ENCODE data around the gene EIF4EBP2. TPM values are rescaled to one million over a fixed set of nuclear protein-coding genes. Genes with fewer than 3 reads are reported as not detected.

EIF4EBP2 gene
- total RNA-seq, 1 experiment from 2014 or later, result 36.7 TPM

- peak; percentile 53 for TF ChIP-seq TCF7L2 (IDR thresholded peaks at IDR 0.05; ENCODE audit: borderline replicate concordance, extremely low read depth, insufficient read depth, insufficient read length)
- peak; percentile 74; the same call in 1 of the 2 replicates for TF ChIP-seq CBX3 (IDR thresholded peaks at IDR 0.05; ENCODE audit: low read depth)
- no peak for TF ChIP-seq SRF (IDR thresholded peaks at IDR 0.05; ENCODE audit: low read depth)
These were observed 25.8 kb upstream of the EIF4EBP2 start (continued) for GRCh38 chr10:70378122-70378521.

GRCh38 chr10:70379581-70380176 lies 24.3 kb upstream of the EIF4EBP2 start:
- intact Hi-C loops (cut with micrococcal nuclease), result no loop called here
- no peak overlapping the region for H3K27ac ChIP-seq (ENCODE audit: low read depth, low read length)

More at GRCh38 chr10:70379581-70380176, 24.3 kb upstream of the EIF4EBP2 start:
- H3K9ac ChIP-seq (ENCODE audit: low read length), result no peak overlapping the region
- peaks cover 35 to 60% of the 10 kb centered on the region in 2 experiments for H3K4me1 ChIP-seq (ENCODE audit: control insufficient read depth in 1 of 2, insufficient read depth in 2 of 2, low read length in 2 of 2)
- ChIA-PET POLR2A (interaction anchor here (1.1 kb wide), 1 partner anchor 113 kb away, joined by 3 read pairs; no protein-coding TSS in a partner anchor), CTCF (interaction anchor here (0.8 to 2.9 kb wide), 4 partner anchors 8 to 158 kb away, joined by 3 to 18 read pairs (median 4); no protein-coding TSS in a partner anchor), RAD21 (ENCODE audit: low non-redundant PET in 1 of 2, low total read pairs in 2 of 2, uncharacterized antibody in 2 of 2, unreplicated experiment in 2 of 2) (no interaction called here)
- peaks cover 4% of the 10 kb centered on the region; the same call in 1 of the 2 replicates for H4K20me1 ChIP-seq (ENCODE audit: insufficient read depth)
- ATAC-seq, result no peak
- H3K4me3 ChIP-seq (replicated peaks in 1 of 2; ENCODE audit: low read depth in 1 of 2, low read length in 2 of 2), result no peak overlapping the region
- peaks cover 12% of the 10 kb centered on the region for H3K79me2 ChIP-seq (ENCODE audit: insufficient read depth, low read length)
- H3K4me2 ChIP-seq (ENCODE audit: low read length), result peak overlapping the region; percentile 73; the same call in 1 of the 2 replicates
- peaks cover 0 to 8% of the 10 kb centered on the region in 2 experiments; a peak in 1 of 4 replicates for H3K9me3 ChIP-seq (ENCODE audit: control insufficient read depth in 1 of 2, insufficient read depth in 1 of 2, low read depth in 1 of 2, low read length in 2 of 2)
- H2AFZ ChIP-seq (ENCODE audit: low read depth, low read length, poor library complexity, severe bottlenecking), result no peak overlapping the region
- DNase-seq (ENCODE audit: low read depth, low spot score), result no peak
- no TSS peak for BruUV-seq (replicated peaks)
- no peaks in the 10 kb centered on the region for H3K9me2 ChIP-seq (ENCODE audit: insufficient read depth)
- TF ChIP-seq SIN3A (IDR thresholded peaks at IDR 0.05; ENCODE audit: low read depth), result no peak
- no peak for TF ChIP-seq REST (IDR thresholded peaks at IDR 0.05; ENCODE audit: low read depth)
- no peak for TF ChIP-seq POLR2A (IDR thresholded peaks at IDR 0.05; ENCODE audit: borderline replicate concordance, extremely low read depth, insufficient read depth, insufficient read length)
- no peak for TF ChIP-seq EZH2 (IDR thresholded peaks at IDR 0.05)
- TF ChIP-seq ZFX (IDR thresholded peaks at IDR 0.05), result no peak
- no peak for TF ChIP-seq TCF7L2 (IDR thresholded peaks at IDR 0.05; ENCODE audit: borderline replicate concordance, extremely low read depth, insufficient read depth, insufficient read length)
- peak; percentile 50 for TF ChIP-seq RAD21 (IDR thresholded peaks at IDR 0.05; ENCODE audit: low read depth)
- TF ChIP-seq EGR1 (IDR thresholded peaks at IDR 0.05; ENCODE audit: low read depth), result no peak
- peak; percentile 24 to 89 (median 69); a peak in 4 of 6 replicates for TF ChIP-seq CTCF (IDR thresholded peaks at IDR 0.05 in 2 of 3, conservative IDR thresholded peaks at IDR 0.05 in 1 of 3; ENCODE audit: borderline replicate concordance in 1 of 3, insufficient read depth in 1 of 3, low read depth in 2 of 3, low read length in 2 of 3)
- no peak for TF ChIP-seq CEBPB (IDR thresholded peaks at IDR 0.05; ENCODE audit: low read depth)
- no peak for TF ChIP-seq YY1 (IDR thresholded peaks at IDR 0.05; ENCODE audit: extremely low read depth, insufficient replicate concordance, low read depth, low read length)
- H3K27me3 ChIP-seq (ENCODE audit: insufficient read depth, low read length), result no peaks in the 10 kb centered on the region
- peaks cover 0 to 5% of the 10 kb centered on the region in 2 experiments; a peak in 1 of 4 replicates for H3K36me3 ChIP-seq (ENCODE audit: control insufficient read depth in 1 of 2, insufficient read depth in 2 of 2, low read length in 2 of 2)

All from HCT116 (cell line).